Ovary (tissue), 9 donors: ENCODE results near the gene IBA57. TPM values are rescaled to one million over a fixed set of nuclear protein-coding genes. Genes with fewer than 3 reads are reported as not detected.

ENCODE experiments used
- DNase-seq, 5 donors: peaks; one replicate each; pipeline ENCODE4 v3.0.0-alpha.2; 2019 to 2020
- H3K27ac ChIP-seq, 2 donors: fragments of 200-600 bp; one replicate each; pipeline versions ENCODE4 v1.5.1 to v1.8.0; 2019 to 2022
- H3K27me3 ChIP-seq: fragments of 200-600 bp; one replicate; pipeline ENCODE4 v1.8.0; 2022
- H3K36me3 ChIP-seq: fragments of 200-600 bp; sonication (generic); one replicate; pipeline ENCODE4 v1.5.1; 2019
- H3K4me1 ChIP-seq: one replicate; pipeline ENCODE4 v1.8.1; 2013; ENCODE audit warnings: mild to moderate bottlenecking, moderate library complexity; ENCODE audit not compliant: insufficient read depth
- H3K4me3 ChIP-seq: fragments of 200-600 bp; sonication (generic); one replicate; pipeline ENCODE4 v1.5.1; 2017
- H3K9me3 ChIP-seq, 2 donors: fragments of 200-600 bp in 1 of 2; sonication (generic) in 1 of 2; one replicate each; pipeline versions ENCODE4 v1.5.1 to v1.8.1; 2013 to 2019; ENCODE audit warnings: mild to moderate bottlenecking in 1 of 2, moderate library complexity in 1 of 2
- EP300 ChIP-seq: sonication (generic); formaldehyde crosslinking; IDR thresholded peaks from one replicate; pipeline ENCODE4 v1.6.1; 2017; ENCODE audit warnings: antibody characterized with exemption
- POLR2A ChIP-seq: fragments of 450-650 bp; IDR thresholded peaks from one replicate; pipeline ENCODE4 v1.6.1; 2017; ENCODE audit warnings: antibody characterized with exemption, mild to moderate bottlenecking, moderate library complexity
- WGBS, 3 donors: extraction: QIAGEN DNeasy Blood & Tissue Kit in 1 of 3; methylation state at CpG; one replicate each; pipeline versions ENCODE4 v1.1.5 to v1.1.7; 2013 to 2017; 5-methylcytosine and 5-hydroxymethylcytosine counted together
- intact Hi-C, 4 donors: fragments of 100-400 bp; cut with DNase I; formaldehyde crosslinking; loops; one replicate each; pipeline versions ENCODE4 v1.11.0 to v1.15.1; 2022 to 2023
- polyA plus RNA-seq, 2 donors: library from polyadenylated mRNA; stranded (reverse); fragments of 200-250 nt in 1 of 2; fragments of 350-450 nt in 1 of 2; fragmentation: Illumina TruSeq in 1 of 2; extraction: RNeasy Lipid Tissue Mini Kit (QIAGEN cat#74804) in 1 of 2; gene quantifications; one replicate each; pipeline ENCODE4 v1.2.3, GENCODE V29; 2013 to 2014
- total RNA-seq, 7 donors: library from RNA; depleted of rRNA in 2 of 7; stranded (reverse); fragments of >200 nt in 2 of 7; fragmentation: NEBNext Ultra II Directional in 3 of 7; extraction: Animal tissue kit (Norgen Biotek cat#: 25700) in 3 of 7; gene quantifications; one replicate each; pipeline versions ENCODE4 v1.1.0 to v1.2.4, GENCODE V29; 2016 to 2023
- TF ChIP-seq, protein P1 (sequence below), 3 donors: fragments of 450-650 bp in 2 of 3; fragments of 200-600 bp in 1 of 3; IDR thresholded peaks; one replicate each; pipeline versions ENCODE4 v1.5.1 to v1.8.0; 2016 to 2022; ENCODE audit warnings: antibody characterized with exemption in 3 of 3, mild to moderate bottlenecking in 1 of 3
- donor health status: DM: no; HTN: no; CAD: no; lungs with moderate emphysema.
- donor health status: DM: no; HTN: no; CAD: no.
- donor health status: Bipolar disorder and iron deficiency.
- donor health status: DM: yes; HTN: yes; CAD: no.
- donor health status: DM: no; HTN: no; CAD: no.
- donor health status: DM: yes; HTN: yes; CAD: no.

The IBA57 gene
- total and polyA plus RNA-seq, 9 donors: 2.8 to 14.5 (median 9.0) TPM

- peak; percentile 41 to 59 (median 47) for DNase-seq
- TF ChIP-seq POLR2A: no peak
- TF ChIP-seq EP300: no peak
- TF ChIP-seq, protein P1, sequence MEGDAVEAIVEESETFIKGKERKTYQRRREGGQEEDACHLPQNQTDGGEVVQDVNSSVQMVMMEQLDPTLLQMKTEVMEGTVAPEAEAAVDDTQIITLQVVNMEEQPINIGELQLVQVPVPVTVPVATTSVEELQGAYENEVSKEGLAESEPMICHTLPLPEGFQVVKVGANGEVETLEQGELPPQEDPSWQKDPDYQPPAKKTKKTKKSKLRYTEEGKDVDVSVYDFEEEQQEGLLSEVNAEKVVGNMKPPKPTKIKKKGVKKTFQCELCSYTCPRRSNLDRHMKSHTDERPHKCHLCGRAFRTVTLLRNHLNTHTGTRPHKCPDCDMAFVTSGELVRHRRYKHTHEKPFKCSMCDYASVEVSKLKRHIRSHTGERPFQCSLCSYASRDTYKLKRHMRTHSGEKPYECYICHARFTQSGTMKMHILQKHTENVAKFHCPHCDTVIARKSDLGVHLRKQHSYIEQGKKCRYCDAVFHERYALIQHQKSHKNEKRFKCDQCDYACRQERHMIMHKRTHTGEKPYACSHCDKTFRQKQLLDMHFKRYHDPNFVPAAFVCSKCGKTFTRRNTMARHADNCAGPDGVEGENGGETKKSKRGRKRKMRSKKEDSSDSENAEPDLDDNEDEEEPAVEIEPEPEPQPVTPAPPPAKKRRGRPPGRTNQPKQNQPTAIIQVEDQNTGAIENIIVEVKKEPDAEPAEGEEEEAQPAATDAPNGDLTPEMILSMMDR (IDR thresholded peaks at IDR 0.05): no peak
- Histone ChIP-seq H3K4me3 (no peak overlapping the region), H3K9me3 (no peaks in the 10 kb centered on the region), H3K4me1 (peaks cover 25% of the 10 kb centered on the region), H3K36me3 (no peaks in the 10 kb centered on the region), H3K27ac (peak overlapping the region; percentile 97 to 99), H3K27me3 (no peaks in the 10 kb centered on the region)
- 51 to 53% (median 51%) methylated on average over 18 of the region's 18 CpGs for WGBS, 3 donors
- intact Hi-C loops: no loop called here
Measured at GRCh38 chr1:228148196-228148861, 17.3 kb upstream of the IBA57 start.

DNA sequence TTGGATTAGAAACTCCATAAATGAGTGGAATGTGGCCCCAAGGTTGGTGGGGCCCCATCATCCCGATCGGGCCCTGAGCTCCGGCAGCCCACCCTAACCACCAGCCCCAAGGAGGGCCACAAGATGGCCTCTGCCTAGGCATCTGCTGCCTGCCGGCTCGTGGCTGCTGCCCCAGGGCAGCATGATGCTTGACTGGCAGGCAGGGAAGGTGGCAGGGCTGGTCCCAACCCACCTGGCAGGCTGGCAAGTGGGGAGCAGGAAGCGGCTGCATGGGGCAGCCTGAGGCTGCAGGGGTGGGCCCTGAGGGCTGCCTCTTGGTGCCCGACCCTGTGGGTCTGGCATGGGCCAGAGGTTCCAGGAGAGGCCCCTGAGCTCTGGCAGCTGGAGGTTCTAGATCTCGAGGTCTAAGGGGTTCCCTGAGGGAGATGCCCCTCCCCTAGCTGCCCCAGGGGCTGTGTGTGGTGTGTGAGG, 16.6 kb upstream of the IBA57 start:
- H3K27me3 ChIP-seq: no peaks in the 10 kb centered on the region
- H3K27ac ChIP-seq: peak overlapping the region; percentile 97 to 99
- WGBS, 3 donors: 45 to 62% (median 48%) methylated on average over 8 of the region's 8 CpGs
- peaks cover 25% of the 10 kb centered on the region for H3K4me1 ChIP-seq
- no peaks in the 10 kb centered on the region for H3K36me3 ChIP-seq
- no peak overlapping the region for H3K4me3 ChIP-seq
- TF ChIP-seq, protein P1 (IDR thresholded peaks at IDR 0.05): no peak
- TF ChIP-seq EP300: no peak
- no peak for TF ChIP-seq POLR2A
- peak in 2 of 5 donors; percentile 31 to 54 for DNase-seq
- no peaks in the 10 kb centered on the region for H3K9me3 ChIP-seq
- intact Hi-C loops: no loop called here

DNA sequence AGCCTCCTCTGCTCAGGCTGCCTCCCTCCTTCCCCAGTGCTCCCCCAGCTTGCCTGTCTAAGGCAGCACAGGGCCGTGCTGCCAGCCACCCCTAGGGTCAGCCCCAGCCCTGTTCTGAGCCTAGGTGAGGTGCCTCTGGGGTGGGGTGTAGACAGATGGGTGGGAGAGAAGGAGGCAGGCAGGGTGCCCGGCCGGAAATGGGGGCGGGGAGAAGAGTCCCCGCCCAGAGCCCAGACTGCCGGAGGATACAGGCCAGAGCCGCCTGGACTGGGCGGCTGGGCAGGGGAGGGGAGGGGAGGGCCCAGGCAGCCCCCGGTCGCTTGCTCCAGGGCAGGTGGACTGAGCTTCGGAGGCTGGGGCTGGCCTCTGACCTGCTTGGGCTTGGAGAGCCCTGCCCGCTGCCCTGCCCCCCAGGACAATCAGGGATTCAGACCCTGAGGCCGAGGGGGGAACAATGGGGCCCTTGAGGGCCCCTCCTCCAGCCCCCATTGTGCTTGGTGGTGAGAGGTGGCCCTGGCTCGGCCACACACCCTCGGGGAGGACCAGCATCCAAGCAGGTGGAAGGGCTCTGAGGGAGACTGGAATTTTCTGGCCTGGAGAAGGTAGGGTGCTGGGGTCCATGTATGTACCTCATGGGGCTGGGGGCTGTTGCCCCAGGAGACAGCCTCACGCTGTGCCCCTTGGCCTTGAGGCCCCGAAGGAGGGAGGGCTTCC, 16.0 kb upstream of the IBA57 start, which contains the start of gene GJC2:
GJC2 (plus strand) TSS at position 525 of the 714 bp plus-strand sequence. CDS start 7,829 bp downstream, outside the sequence.
- Histone ChIP-seq H3K27me3 (no peaks in the 10 kb centered on the region), H3K27ac (peak within 1 kb of the TSS; percentile 97 to 99), H3K4me3 (peak within 1 kb of the TSS; percentile 29), H3K9me3 (no peaks in the 10 kb centered on the region), H3K36me3 (no peaks in the 10 kb centered on the region), H3K4me1 (peaks cover 25% of the 10 kb centered on the region)
- WGBS, 3 donors: 14 to 18% (median 18%) methylated on average over 13 to 17 of the region's 17 CpGs
- DNase-seq: peak; percentile 79 to 84 (median 82)
- no peak for TF ChIP-seq POLR2A
- intact Hi-C loops: no loop called here

GRCh38 chr1:228150120-228150460, 15.5 kb upstream of the IBA57 start:
- Histone ChIP-seq H3K9me3 (no peaks in the 10 kb centered on the region), H3K4me1 (peaks cover 25% of the 10 kb centered on the region), H3K27me3 (no peaks in the 10 kb centered on the region), H3K27ac (peak overlapping the region; percentile 97 to 99), H3K36me3 (no peaks in the 10 kb centered on the region), H3K4me3 (peak overlapping the region; percentile 29)
- TF ChIP-seq EP300 (no peak), POLR2A (no peak)
- TF ChIP-seq, protein P1 (IDR thresholded peaks at IDR 0.05): no peak
- peak; percentile 60 to 74 (median 69) for DNase-seq
- intact Hi-C loops: no loop called here
- WGBS, 3 donors: 24 to 39% (median 36%) methylated on average over 7 of the region's 7 CpGs
